ENCODE results near the gene CCDC192. TPM values are rescaled to one million over a fixed set of nuclear protein-coding genes. Genes with fewer than 3 reads are reported as not detected.
"Not testable (repeated sequence)": the region's sequence is repeated elsewhere in the genome, so short reads cannot be mapped to it uniquely, and the experiment has no call there.

Gene CCDC192
- polyA plus RNA-seq, 12 donors, result 0.32 to 1.5 (median 1.0) TPM; not detected in 2

- DNase-seq, result no peak
Observed at GRCh38 chr5:127844581-127845021, 141.4 kb downstream of the CCDC192 start.

GRCh38 chr5:127846884-127847283 is 143.7 kb downstream of the CCDC192 start:
- no peak for DNase-seq

GRCh38 chr5:127847641-127848040 is 144.4 kb downstream of the CCDC192 start:
- DNase-seq, result not testable (repeated sequence)

GRCh38 chr5:127848098-127848497 is 144.9 kb downstream of the CCDC192 start:
- no peak for DNase-seq

- no peak for DNase-seq
Observed at GRCh38 chr5:127849408-127849807, 146.2 kb downstream of the CCDC192 start.

GRCh38 chr5:127849891-127850290 is 146.7 kb downstream of the CCDC192 start:
- no peak for DNase-seq

GRCh38 chr5:127851964-127852363 is 148.8 kb downstream of the CCDC192 start:
- DNase-seq, result no peak

- DNase-seq, result no peak
Observed at GRCh38 chr5:127854520-127854919, 151.3 kb downstream of the CCDC192 start.

GRCh38 chr5:127856292-127856691 is 153.1 kb downstream of the CCDC192 start:
- DNase-seq, result no peak

GRCh38 chr5:127858116-127858784 is 155.1 kb downstream of the CCDC192 start:
- DNase-seq, result no peak

GRCh38 chr5:127860291-127860690 is 157.1 kb downstream of the CCDC192 start:
- no peak for DNase-seq

- DNase-seq, result no peak
Observed at GRCh38 chr5:127863161-127863560, 160.0 kb downstream of the CCDC192 start.

- DNase-seq, result no peak
Observed at GRCh38 chr5:127863610-127864395, 160.6 kb downstream of the CCDC192 start.

GRCh38 chr5:127864511-127864910 is 161.3 kb downstream of the CCDC192 start:
- DNase-seq, result no peak

- no peak for DNase-seq
Observed at GRCh38 chr5:127865273-127865672, 162.1 kb downstream of the CCDC192 start.

GRCh38 chr5:127867022-127867783 is 164.0 kb downstream of the CCDC192 start:
- DNase-seq, result no peak

- no peak for DNase-seq
Observed at GRCh38 chr5:127870914-127871313, 167.7 kb downstream of the CCDC192 start.

GRCh38 chr5:127871503-127872153 is 168.4 kb downstream of the CCDC192 start:
- DNase-seq, result no peak

GRCh38 chr5:127872494-127872893 is 169.3 kb downstream of the CCDC192 start:
- DNase-seq, result no peak

- no peak for DNase-seq
Observed at GRCh38 chr5:127875235-127876021, 172.2 kb downstream of the CCDC192 start.

- no peak for DNase-seq
Observed at GRCh38 chr5:127876384-127876783, 173.2 kb downstream of the CCDC192 start.

All from muscle of arm (tissue), 12 donors.